Breast epithelium (tissue), 4 donors: ENCODE measurements around the gene CRTC1. TPM values are rescaled to one million over a fixed set of nuclear protein-coding genes. Genes with fewer than 3 reads are reported as not detected.
A peak's percentile ranks its signal among the peaks of the same experiment; 100 is the strongest.

Source experiments
- DNase-seq, 2 donors: peaks; one replicate each; pipeline ENCODE4 v3.0.0-alpha.2; 2019; ENCODE audit warnings: low spot score in 2 of 2
- H3K27ac ChIP-seq, 2 donors: fragments of 200-600 bp; sonication (generic) in 1 of 2; one replicate each; pipeline ENCODE4 v1.5.1; 2016 to 2019; ENCODE audit warnings: mild to moderate bottlenecking in 1 of 2
- H3K27me3 ChIP-seq, 2 donors: fragments of 200-600 bp; sonication (generic) in 1 of 2; one replicate each; pipeline versions ENCODE4 v1.5.1 to v1.6.0; 2017 to 2019; ENCODE audit warnings: control low read depth in 1 of 2, mild to moderate bottlenecking in 1 of 2
- H3K36me3 ChIP-seq: fragments of 200-600 bp; one replicate; pipeline ENCODE4 v1.5.1; 2019
- H3K4me1 ChIP-seq, 2 donors: fragments of 200-600 bp; sonication (generic); one replicate each; pipeline ENCODE4 v1.5.1; 2016 to 2019; ENCODE audit warnings: control low read depth in 1 of 2
- H3K4me3 ChIP-seq, 3 donors: fragments of 200-600 bp; sonication (generic); 1 replicate in 2 of 3; 2 replicates in 1 of 3; pipeline ENCODE4 v1.5.1; 2016 to 2019; ENCODE audit warnings: mild to moderate bottlenecking in 3 of 3, moderate library complexity in 2 of 3
- H3K9me3 ChIP-seq, 2 donors: fragments of 200-600 bp; sonication (generic) in 1 of 2; one replicate each; pipeline ENCODE4 v1.5.1; 2016 to 2019; ENCODE audit warnings: control low read depth in 1 of 2
- POLR2A ChIP-seq: fragments of 450-650 bp; IDR thresholded peaks from one replicate; pipeline ENCODE4 v1.6.1; 2016; ENCODE audit warnings: antibody characterized with exemption, mild to moderate bottlenecking, moderate library complexity
- POLR2AphosphoS5 ChIP-seq, 3 donors: sonication (generic); formaldehyde crosslinking; IDR thresholded peaks; one replicate each; pipeline ENCODE4 v1.6.1; 2017; ENCODE audit warnings: antibody characterized with exemption in 3 of 3
- intact Hi-C: fragments of 100-400 bp; cut with DNase I; formaldehyde crosslinking; loops from one replicate; pipeline ENCODE4 v1.15.1; 2023; ENCODE audit warnings: low total_unique reads
- total RNA-seq, 3 donors: library from RNA; depleted of rRNA; stranded (reverse); fragments of >200 nt; gene quantifications; one replicate each; pipeline ENCODE4 v1.1.0, GENCODE V29; 2016
- TF ChIP-seq, protein P1 (sequence below), 3 donors: fragments of 450-650 bp; IDR thresholded peaks; one replicate each; pipeline ENCODE4 v1.5.1; 2016 to 2017; ENCODE audit warnings: antibody characterized with exemption in 3 of 3, mild to moderate bottlenecking in 3 of 3, moderate library complexity in 3 of 3

Gene CRTC1
- total RNA-seq, result 1 to 10 TPM; 4.8 to 6.1 (median 5.9) TPM

DNA sequence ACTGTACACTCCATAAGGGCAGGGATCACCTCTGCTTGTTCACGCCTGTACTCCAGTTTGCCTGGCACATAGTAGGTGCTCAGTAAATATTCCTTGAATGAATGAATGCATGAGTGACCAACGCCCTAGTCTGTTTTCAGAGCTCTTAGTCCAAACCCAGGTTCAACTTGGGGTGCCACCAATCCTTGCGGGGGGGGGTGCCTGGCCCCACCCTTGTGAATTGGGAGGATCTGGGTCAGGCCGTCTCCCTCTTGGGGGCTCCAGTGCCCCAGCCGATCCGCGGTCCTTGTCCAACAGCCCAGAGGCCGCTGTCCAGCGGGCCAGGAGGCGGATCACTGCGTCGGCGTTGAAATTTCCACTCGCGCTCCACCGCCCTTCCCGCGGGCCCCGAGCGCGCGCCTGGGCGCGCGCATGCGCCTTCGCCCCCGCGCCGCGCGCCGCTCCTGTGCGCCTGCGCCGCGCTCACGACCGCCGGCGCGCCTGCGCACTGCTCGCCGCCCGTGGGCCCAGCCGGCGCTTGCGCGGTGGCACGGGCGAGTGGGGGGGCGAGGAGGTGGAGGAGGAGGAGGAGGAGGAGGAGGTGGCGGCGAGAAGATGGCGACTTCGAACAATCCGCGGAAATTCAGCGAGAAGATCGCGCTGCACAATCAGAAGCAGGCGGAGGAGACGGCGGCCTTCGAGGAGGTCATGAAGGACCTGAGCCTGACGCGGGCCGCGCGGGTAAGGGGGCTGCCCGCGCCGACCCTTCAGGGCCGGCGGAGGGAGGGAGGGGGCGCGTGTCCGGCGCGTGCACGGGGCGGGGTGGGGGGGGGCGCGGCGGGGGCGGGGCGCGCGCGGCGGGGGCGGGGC, at the start of gene CRTC1:
Gene CRTC1 (plus strand): TSS at position 572 of the 849 bp plus-strand sequence. CDS start 23 bp downstream, at position 595.
- Histone ChIP-seq H3K4me3 (peak within 1 kb of the TSS; percentile 53 to 88 (median 56)), H3K27ac (peak within 1 kb of the TSS; percentile 83 to 91), H3K36me3 (no peaks in the 10 kb centered on the region), H3K27me3 (no peaks in the 10 kb centered on the region), H3K9me3 (no peaks in the 10 kb centered on the region), H3K4me1 (peaks cover 0 to 6% of the 10 kb centered on the region in 2 donors)
- TF ChIP-seq, protein P1, sequence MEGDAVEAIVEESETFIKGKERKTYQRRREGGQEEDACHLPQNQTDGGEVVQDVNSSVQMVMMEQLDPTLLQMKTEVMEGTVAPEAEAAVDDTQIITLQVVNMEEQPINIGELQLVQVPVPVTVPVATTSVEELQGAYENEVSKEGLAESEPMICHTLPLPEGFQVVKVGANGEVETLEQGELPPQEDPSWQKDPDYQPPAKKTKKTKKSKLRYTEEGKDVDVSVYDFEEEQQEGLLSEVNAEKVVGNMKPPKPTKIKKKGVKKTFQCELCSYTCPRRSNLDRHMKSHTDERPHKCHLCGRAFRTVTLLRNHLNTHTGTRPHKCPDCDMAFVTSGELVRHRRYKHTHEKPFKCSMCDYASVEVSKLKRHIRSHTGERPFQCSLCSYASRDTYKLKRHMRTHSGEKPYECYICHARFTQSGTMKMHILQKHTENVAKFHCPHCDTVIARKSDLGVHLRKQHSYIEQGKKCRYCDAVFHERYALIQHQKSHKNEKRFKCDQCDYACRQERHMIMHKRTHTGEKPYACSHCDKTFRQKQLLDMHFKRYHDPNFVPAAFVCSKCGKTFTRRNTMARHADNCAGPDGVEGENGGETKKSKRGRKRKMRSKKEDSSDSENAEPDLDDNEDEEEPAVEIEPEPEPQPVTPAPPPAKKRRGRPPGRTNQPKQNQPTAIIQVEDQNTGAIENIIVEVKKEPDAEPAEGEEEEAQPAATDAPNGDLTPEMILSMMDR (IDR thresholded peaks at IDR 0.05), result no peak
- TF ChIP-seq POLR2AphosphoS5 (IDR thresholded peaks at IDR 0.05), result peak in 2 of 3 donors; percentile 41 to 54
- peak; percentile 15 for TF ChIP-seq POLR2A
- peak; percentile 82 to 90 for DNase-seq
- intact Hi-C loops, result loop anchor here (1.0 to 5.0 kb wide), 2 partner anchors 25 to 1361 kb away; no protein-coding TSS in a partner anchor

GRCh38 chr19:18634612-18635297, 48.7 kb upstream of the CRTC1 start:
- DNase-seq, result no peak
- H3K27ac ChIP-seq, result no peak overlapping the region
- no peak for TF ChIP-seq POLR2AphosphoS5 (IDR thresholded peaks at IDR 0.05)
- TF ChIP-seq, protein P1 (IDR thresholded peaks at IDR 0.05), result no peak
- no peak for TF ChIP-seq POLR2A
- H3K36me3 ChIP-seq, result no peaks in the 10 kb centered on the region
- H3K27me3 ChIP-seq, result no peaks in the 10 kb centered on the region
- no peaks in the 10 kb centered on the region for H3K9me3 ChIP-seq
- H3K4me3 ChIP-seq, result no peak overlapping the region
- intact Hi-C loops, result no loop called here
- peaks cover 0 to 12% of the 10 kb centered on the region in 2 donors for H3K4me1 ChIP-seq

DNA sequence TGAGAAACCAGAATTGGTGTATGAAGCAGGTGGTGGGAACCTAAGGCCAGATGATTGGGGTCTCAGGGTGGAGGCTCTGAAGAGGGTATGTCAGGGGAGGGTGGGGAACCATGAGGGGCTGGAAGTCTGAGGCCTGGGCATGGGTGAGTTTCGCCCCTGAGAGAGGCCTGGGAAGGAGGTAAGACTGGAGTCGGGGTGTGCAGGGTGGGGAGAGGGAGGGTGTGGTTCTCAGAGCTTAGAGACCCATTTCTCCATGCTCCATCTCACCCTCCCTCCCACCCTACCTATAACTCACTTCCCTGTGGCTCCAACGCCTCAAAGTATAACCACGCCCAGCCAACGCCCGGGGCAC, 47.7 kb upstream of the CRTC1 start:
- TF ChIP-seq POLR2A, result no peak
- TF ChIP-seq POLR2AphosphoS5 (IDR thresholded peaks at IDR 0.05), result no peak
- TF ChIP-seq, protein P1 (IDR thresholded peaks at IDR 0.05), result no peak
- intact Hi-C loops, result no loop called here
- H3K9me3 ChIP-seq, result no peaks in the 10 kb centered on the region
- peak overlapping the region; percentile 84 to 95 for H3K27ac ChIP-seq
- H3K36me3 ChIP-seq, result no peaks in the 10 kb centered on the region
- no peaks in the 10 kb centered on the region for H3K27me3 ChIP-seq
- DNase-seq, result no peak
- H3K4me3 ChIP-seq, result peak overlapping the region in 2 of 3 donors; percentile 70 to 78
- peaks cover 0 to 12% of the 10 kb centered on the region in 2 donors for H3K4me1 ChIP-seq

GRCh38 chr19:18636183-18636968, 47.1 kb upstream of the CRTC1 start:
- intact Hi-C loops, result no loop called here
- DNase-seq, result peak; percentile 97 to 99
- no peak for TF ChIP-seq POLR2A
- TF ChIP-seq, protein P1 (IDR thresholded peaks at IDR 0.05), result no peak
- no peak for TF ChIP-seq POLR2AphosphoS5 (IDR thresholded peaks at IDR 0.05)

More at GRCh38 chr19:18636183-18636968, 47.1 kb upstream of the CRTC1 start:
- no peaks in the 10 kb centered on the region for H3K9me3 ChIP-seq
- H3K27ac ChIP-seq, result peak overlapping the region; percentile 84 to 95
- no peaks in the 10 kb centered on the region for H3K36me3 ChIP-seq
- peaks cover 0 to 12% of the 10 kb centered on the region in 2 donors for H3K4me1 ChIP-seq
- peak overlapping the region; percentile 70 to 78 (median 74) for H3K4me3 ChIP-seq
- no peaks in the 10 kb centered on the region for H3K27me3 ChIP-seq
